Measurements from ENCODE around the gene AKAIN1. TPM values are rescaled to one million over a fixed set of nuclear protein-coding genes. Genes with fewer than 3 reads are reported as not detected.

The AKAIN1 gene
- total RNA-seq, 1 experiment from 2014 or later: not detected

DNA sequence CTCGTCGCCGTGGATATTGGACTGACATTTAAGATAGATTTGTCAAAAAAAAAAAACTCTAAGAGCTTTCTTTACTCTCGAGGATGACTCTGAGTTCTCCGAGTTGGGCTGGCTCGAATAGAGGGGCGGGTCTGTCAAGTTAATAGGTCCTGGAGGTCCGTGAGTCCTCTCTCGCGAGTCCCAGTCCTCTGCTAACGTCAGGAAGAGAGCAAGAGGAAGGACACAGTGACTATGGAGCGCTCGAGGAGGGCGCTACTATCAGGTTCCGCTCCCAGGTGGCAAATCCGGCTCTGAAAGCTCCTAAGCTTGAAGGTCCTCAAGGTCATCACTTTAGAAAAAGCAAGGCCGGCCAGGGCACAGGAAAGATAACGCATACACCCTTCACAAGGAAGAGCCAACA is 404 bp upstream of the AKAIN1 start (continued):
- TF ChIP-seq, protein P1, sequence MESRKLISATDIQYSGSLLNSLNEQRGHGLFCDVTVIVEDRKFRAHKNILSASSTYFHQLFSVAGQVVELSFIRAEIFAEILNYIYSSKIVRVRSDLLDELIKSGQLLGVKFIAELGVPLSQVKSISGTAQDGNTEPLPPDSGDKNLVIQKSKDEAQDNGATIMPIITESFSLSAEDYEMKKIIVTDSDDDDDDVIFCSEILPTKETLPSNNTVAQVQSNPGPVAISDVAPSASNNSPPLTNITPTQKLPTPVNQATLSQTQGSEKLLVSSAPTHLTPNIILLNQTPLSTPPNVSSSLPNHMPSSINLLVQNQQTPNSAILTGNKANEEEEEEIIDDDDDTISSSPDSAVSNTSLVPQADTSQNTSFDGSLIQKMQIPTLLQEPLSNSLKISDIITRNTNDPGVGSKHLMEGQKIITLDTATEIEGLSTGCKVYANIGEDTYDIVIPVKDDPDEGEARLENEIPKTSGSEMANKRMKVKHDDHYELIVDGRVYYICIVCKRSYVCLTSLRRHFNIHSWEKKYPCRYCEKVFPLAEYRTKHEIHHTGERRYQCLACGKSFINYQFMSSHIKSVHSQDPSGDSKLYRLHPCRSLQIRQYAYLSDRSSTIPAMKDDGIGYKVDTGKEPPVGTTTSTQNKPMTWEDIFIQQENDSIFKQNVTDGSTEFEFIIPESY (IDR thresholded peaks at IDR 0.05; ENCODE audit: extremely low read depth, insufficient replicate concordance, low read length): no peak
- TF ChIP-seq JUND (IDR thresholded peaks at IDR 0.05): no peak
- TF ChIP-seq EZH2 (IDR thresholded peaks at IDR 0.05): no peak
- TF ChIP-seq, protein P2, sequence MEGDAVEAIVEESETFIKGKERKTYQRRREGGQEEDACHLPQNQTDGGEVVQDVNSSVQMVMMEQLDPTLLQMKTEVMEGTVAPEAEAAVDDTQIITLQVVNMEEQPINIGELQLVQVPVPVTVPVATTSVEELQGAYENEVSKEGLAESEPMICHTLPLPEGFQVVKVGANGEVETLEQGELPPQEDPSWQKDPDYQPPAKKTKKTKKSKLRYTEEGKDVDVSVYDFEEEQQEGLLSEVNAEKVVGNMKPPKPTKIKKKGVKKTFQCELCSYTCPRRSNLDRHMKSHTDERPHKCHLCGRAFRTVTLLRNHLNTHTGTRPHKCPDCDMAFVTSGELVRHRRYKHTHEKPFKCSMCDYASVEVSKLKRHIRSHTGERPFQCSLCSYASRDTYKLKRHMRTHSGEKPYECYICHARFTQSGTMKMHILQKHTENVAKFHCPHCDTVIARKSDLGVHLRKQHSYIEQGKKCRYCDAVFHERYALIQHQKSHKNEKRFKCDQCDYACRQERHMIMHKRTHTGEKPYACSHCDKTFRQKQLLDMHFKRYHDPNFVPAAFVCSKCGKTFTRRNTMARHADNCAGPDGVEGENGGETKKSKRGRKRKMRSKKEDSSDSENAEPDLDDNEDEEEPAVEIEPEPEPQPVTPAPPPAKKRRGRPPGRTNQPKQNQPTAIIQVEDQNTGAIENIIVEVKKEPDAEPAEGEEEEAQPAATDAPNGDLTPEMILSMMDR (IDR thresholded peaks at IDR 0.05 in 2 of 3, conservative IDR thresholded peaks at IDR 0.05 in 1 of 3; ENCODE audit: borderline replicate concordance in 1 of 3, insufficient read depth in 1 of 3, low read depth in 2 of 3, low read length in 2 of 3): no peak
- TF ChIP-seq TCF7L2 (IDR thresholded peaks at IDR 0.05; ENCODE audit: borderline replicate concordance, extremely low read depth, insufficient read depth, insufficient read length): no peak
- TF ChIP-seq RAD21 (IDR thresholded peaks at IDR 0.05; ENCODE audit: low read depth): no peak

DNA sequence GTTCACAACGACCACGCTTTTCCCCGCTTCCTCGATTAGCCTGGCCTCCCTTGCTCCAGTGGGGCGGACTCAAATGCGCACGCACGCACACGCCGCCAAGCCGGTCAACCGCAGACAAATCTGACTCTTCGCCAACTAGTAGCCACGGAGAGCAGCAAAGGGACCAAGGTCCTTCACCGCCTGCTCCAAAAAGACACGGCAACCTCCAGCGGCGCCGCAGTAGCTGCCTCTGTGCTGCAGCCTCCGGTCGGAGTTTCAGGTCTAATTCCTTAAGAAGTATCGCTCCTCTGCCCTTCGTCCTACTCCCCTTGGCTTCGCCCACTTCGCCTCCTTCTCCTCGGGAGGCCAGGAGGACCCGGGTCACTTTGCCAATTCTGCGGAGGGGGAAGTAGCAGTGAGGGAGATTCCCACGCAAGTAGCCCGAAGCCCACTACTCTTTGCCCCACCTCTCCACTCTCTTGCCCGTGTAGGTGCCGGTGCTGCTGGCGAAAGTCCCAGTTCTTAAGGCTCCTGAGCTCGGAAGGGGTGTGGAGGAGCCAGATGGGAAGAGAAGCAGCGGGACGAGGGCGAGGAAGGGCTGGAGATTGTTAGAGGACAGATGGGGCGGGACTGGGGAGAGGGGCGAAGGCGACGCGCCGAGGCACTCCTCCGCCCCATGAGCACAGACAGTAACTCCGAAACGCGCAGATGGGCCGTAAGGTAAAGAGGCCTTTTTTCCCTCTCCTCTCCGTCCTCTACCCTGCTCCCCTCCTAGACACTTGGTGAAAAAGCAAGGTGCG is 615 bp downstream of the AKAIN1 start:
- DNase-seq (ENCODE audit: low read depth, low spot score) (no peak), ATAC-seq (no peak)
- H3K36me3 ChIP-seq (ENCODE audit: control insufficient read depth in 1 of 2, insufficient read depth in 2 of 2, low read length in 2 of 2): no peaks in the 10 kb centered on the region
- H2AFZ ChIP-seq (ENCODE audit: low read depth, low read length, poor library complexity, severe bottlenecking): no peak overlapping the region
- no peaks in the 10 kb centered on the region for H3K79me2 ChIP-seq (ENCODE audit: insufficient read depth, low read length)
- no peaks in the 10 kb centered on the region for H4K20me1 ChIP-seq (ENCODE audit: insufficient read depth)
- no peak overlapping the region for H3K4me3 ChIP-seq (replicated peaks in 1 of 2; ENCODE audit: low read depth in 1 of 2, low read length in 2 of 2)
- no peaks in the 10 kb centered on the region for H3K27me3 ChIP-seq (ENCODE audit: insufficient read depth, low read length)
- intact Hi-C loops (cut with micrococcal nuclease): no loop called here
- no peak overlapping the region for H3K27ac ChIP-seq (ENCODE audit: low read depth, low read length)
- RAD21 ChIA-PET (ENCODE audit: low non-redundant PET in 1 of 2, low total read pairs in 2 of 2, uncharacterized antibody in 2 of 2, unreplicated experiment in 2 of 2): no interaction called here
- H3K4me2 ChIP-seq (ENCODE audit: low read length): no peak overlapping the region
- CTCF ChIA-PET: no interaction called here
- TF ChIP-seq ELF1 (IDR thresholded peaks at IDR 0.05; ENCODE audit: borderline replicate concordance, low read depth) (no peak), SP1 (IDR thresholded peaks at IDR 0.05; ENCODE audit: low read depth) (no peak)
- no TSS peak for BruUV-seq (replicated peaks)
- no peaks in the 10 kb centered on the region for H3K4me1 ChIP-seq (ENCODE audit: control insufficient read depth in 1 of 2, insufficient read depth in 2 of 2, low read length in 2 of 2)
- peaks cover 3 to 7% of the 10 kb centered on the region in 2 experiments; a peak in 2 of 4 replicates for H3K9me3 ChIP-seq (ENCODE audit: control insufficient read depth in 1 of 2, insufficient read depth in 1 of 2, low read depth in 1 of 2, low read length in 2 of 2)
- POLR2A ChIA-PET: no interaction called here
- H3K9ac ChIP-seq (ENCODE audit: low read length): no peak overlapping the region
- no peaks in the 10 kb centered on the region for H3K9me2 ChIP-seq (ENCODE audit: insufficient read depth)
